Measurements from ENCODE around the gene TTL. TPM values are rescaled to one million over a fixed set of nuclear protein-coding genes. Genes with fewer than 3 reads are reported as not detected.

Gene TTL
- total RNA-seq, 1 experiment from 2014 or later, result 81.5 TPM

- H3K36me3 ChIP-seq (ENCODE audit: control insufficient read depth, insufficient read depth, low read length), result peaks cover 9% of the 10 kb centered on the region
- ChIA-PET CTCF (interaction anchor here (0.6 to 0.7 kb wide), 2 partner anchors 21 to 430 kb away, joined by 3 to 4 read pairs; no protein-coding TSS in a partner anchor), POLR2A (no interaction called here)
- no peak overlapping the region for H3K4me3 ChIP-seq (ENCODE audit: low read depth in 2 of 2, low read length in 2 of 2)
- intact Hi-C loops (cut with micrococcal nuclease; ENCODE audit: unreplicated experiment), result no loop called here
- H3K27me3 ChIP-seq (ENCODE audit: control insufficient read depth, insufficient read depth, low read length), result no peaks in the 10 kb centered on the region
- DNase-seq (ENCODE audit: low read depth, low spot score), result no peak
- peak; percentile 45; the same call in 1 of the 2 replicates for ATAC-seq
- BruUV-seq (replicated peaks), result TSS peak; percentile 24
- TF ChIP-seq POLR2AphosphoS5 (IDR thresholded peaks at IDR 0.05; ENCODE audit: low read depth, low read length) (no peak), SIN3A (IDR thresholded peaks at IDR 0.05; ENCODE audit: borderline replicate concordance, insufficient read depth, low read depth, low read length) (no peak), TCF7L2 (IDR thresholded peaks at IDR 0.05; ENCODE audit: low read depth, low read length) (no peak), CTCF (IDR thresholded peaks at IDR 0.05) (no peak), REST (IDR thresholded peaks at IDR 0.05; ENCODE audit: insufficient read depth in 1 of 2, low read depth in 2 of 2, low read length in 1 of 2) (no peak)
- in situ Hi-C loops (cut with HindIII; ENCODE audit: low pct_unique_long_range_greater_than_20kb, low sequenced_read_pairs), result no loop called here
- no peaks in the 10 kb centered on the region for H3K9me3 ChIP-seq (ENCODE audit: control insufficient read depth, insufficient read depth, low read depth, low read length)
- H3K27ac ChIP-seq (ENCODE audit: low read length), result no peak overlapping the region
- no peaks in the 10 kb centered on the region for H3K4me1 ChIP-seq (ENCODE audit: control insufficient read depth, insufficient read depth, low read length)
Measured at GRCh38 chr2:112493858-112494648, 12.1 kb downstream of the TTL start.

- no TSS peak for BruUV-seq (replicated peaks)
- intact Hi-C loops (cut with micrococcal nuclease; ENCODE audit: unreplicated experiment) (no loop called here), in situ Hi-C loops (cut with HindIII; ENCODE audit: low pct_unique_long_range_greater_than_20kb, low sequenced_read_pairs) (no loop called here)
- no peaks in the 10 kb centered on the region for H3K27me3 ChIP-seq (ENCODE audit: control insufficient read depth, insufficient read depth, low read length)
- no peak overlapping the region for H3K4me3 ChIP-seq (ENCODE audit: low read depth in 2 of 2, low read length in 2 of 2)
- no peaks in the 10 kb centered on the region for H3K4me1 ChIP-seq (ENCODE audit: control insufficient read depth, insufficient read depth, low read length)
- ChIA-PET POLR2A (no interaction called here), CTCF (no interaction called here)
- no peaks in the 10 kb centered on the region for H3K9me3 ChIP-seq (ENCODE audit: control insufficient read depth, insufficient read depth, low read depth, low read length)
- TF ChIP-seq CTCF (IDR thresholded peaks at IDR 0.05), result no peak
- no peak for TF ChIP-seq SIN3A (IDR thresholded peaks at IDR 0.05; ENCODE audit: borderline replicate concordance, insufficient read depth, low read depth, low read length)
- TF ChIP-seq TCF7L2 (IDR thresholded peaks at IDR 0.05; ENCODE audit: low read depth, low read length), result no peak
- no peak for ATAC-seq
- no peak overlapping the region for H3K27ac ChIP-seq (ENCODE audit: low read length)
- DNase-seq (ENCODE audit: low read depth, low spot score), result no peak
- peaks cover 9% of the 10 kb centered on the region for H3K36me3 ChIP-seq (ENCODE audit: control insufficient read depth, insufficient read depth, low read length)
Measured at GRCh38 chr2:112494828-112495227, 12.9 kb downstream of the TTL start.
